Measurements from ENCODE around the gene PROSER2.

The PROSER2 gene

GRCh38 chr10:11858093-11858492 is 34.9 kb downstream of the PROSER2 start:
- TF ChIP-seq GATA3 (IDR thresholded peaks at IDR 0.05; ENCODE audit: low read depth, low read length), result no peak
- TF ChIP-seq GATA2 (IDR thresholded peaks at IDR 0.05; ENCODE audit: low read depth, low read length), result no peak

- TF ChIP-seq GATA2 (IDR thresholded peaks at IDR 0.05; ENCODE audit: low read depth, low read length), result no peak
- TF ChIP-seq GATA3 (IDR thresholded peaks at IDR 0.05; ENCODE audit: low read depth, low read length), result no peak
Observed at GRCh38 chr10:11861341-11861740, 38.2 kb downstream of the PROSER2 start.

GRCh38 chr10:11861811-11862428 is 38.8 kb downstream of the PROSER2 start:
- TF ChIP-seq GATA2 (IDR thresholded peaks at IDR 0.05; ENCODE audit: low read depth, low read length) (no peak), GATA3 (IDR thresholded peaks at IDR 0.05; ENCODE audit: low read depth, low read length) (no peak)

GRCh38 chr10:11863353-11864109 is 40.4 kb downstream of the PROSER2 start:
- no peak for TF ChIP-seq GATA2 (IDR thresholded peaks at IDR 0.05; ENCODE audit: low read depth, low read length)
- no peak for TF ChIP-seq GATA3 (IDR thresholded peaks at IDR 0.05; ENCODE audit: low read depth, low read length)

GRCh38 chr10:11864727-11865126 is 41.6 kb downstream of the PROSER2 start:
- TF ChIP-seq GATA3 (IDR thresholded peaks at IDR 0.05; ENCODE audit: low read depth, low read length) (no peak), GATA2 (IDR thresholded peaks at IDR 0.05; ENCODE audit: low read depth, low read length) (no peak)

- TF ChIP-seq GATA2 (IDR thresholded peaks at IDR 0.05; ENCODE audit: low read depth, low read length) (no peak), GATA3 (IDR thresholded peaks at IDR 0.05; ENCODE audit: low read depth, low read length) (no peak)
Observed at GRCh38 chr10:11865561-11865960, 42.4 kb downstream of the PROSER2 start.

GRCh38 chr10:11866199-11866925 is 43.2 kb downstream of the PROSER2 start:
- TF ChIP-seq GATA2 (IDR thresholded peaks at IDR 0.05; ENCODE audit: low read depth, low read length), result no peak
- no peak for TF ChIP-seq GATA3 (IDR thresholded peaks at IDR 0.05; ENCODE audit: low read depth, low read length)

- no peak for TF ChIP-seq GATA3 (IDR thresholded peaks at IDR 0.05; ENCODE audit: low read depth, low read length)
- no peak for TF ChIP-seq GATA2 (IDR thresholded peaks at IDR 0.05; ENCODE audit: low read depth, low read length)
Observed at GRCh38 chr10:11869219-11869618, 46.1 kb downstream of the PROSER2 start.

- no peak for TF ChIP-seq GATA3 (IDR thresholded peaks at IDR 0.05; ENCODE audit: low read depth, low read length)
- TF ChIP-seq GATA2 (IDR thresholded peaks at IDR 0.05; ENCODE audit: low read depth, low read length), result no peak
Observed at GRCh38 chr10:11869743-11870460, 46.7 kb downstream of the PROSER2 start.

- no peak for TF ChIP-seq GATA2 (IDR thresholded peaks at IDR 0.05; ENCODE audit: low read depth, low read length)
- no peak for TF ChIP-seq GATA3 (IDR thresholded peaks at IDR 0.05; ENCODE audit: low read depth, low read length)
Observed at GRCh38 chr10:11870461-11870780, 47.3 kb downstream of the PROSER2 start.

GRCh38 chr10:11870900-11871400 is 47.8 kb downstream of the PROSER2 start:
- TF ChIP-seq GATA3 (IDR thresholded peaks at IDR 0.05; ENCODE audit: low read depth, low read length), result no peak
- TF ChIP-seq GATA2 (IDR thresholded peaks at IDR 0.05; ENCODE audit: low read depth, low read length), result no peak

- TF ChIP-seq GATA3 (IDR thresholded peaks at IDR 0.05; ENCODE audit: low read depth, low read length) (no peak), GATA2 (IDR thresholded peaks at IDR 0.05; ENCODE audit: low read depth, low read length) (no peak)
Observed at GRCh38 chr10:11871466-11871865, 48.3 kb downstream of the PROSER2 start.

- TF ChIP-seq GATA3 (IDR thresholded peaks at IDR 0.05; ENCODE audit: low read depth, low read length) (no peak), GATA2 (IDR thresholded peaks at IDR 0.05; ENCODE audit: low read depth, low read length) (no peak)
Observed at GRCh38 chr10:11874568-11875493, 51.7 kb downstream of the PROSER2 start.
